Upper lobe of left lung (tissue), 6 donors: ENCODE results near the gene ASF1A. TPM values are rescaled to one million over a fixed set of nuclear protein-coding genes. Genes with fewer than 3 reads are reported as not detected.
"Not testable (repeated sequence)": the region's sequence is repeated elsewhere in the genome, so short reads cannot be mapped to it uniquely, and the experiment has no call there.

Source experiments
- ATAC-seq, 2 donors: fragments of 200-7000 bp; cut with Tn5 transposase; one replicate each; pipeline ENCODE4 v1.9.1; 2022; ENCODE audit warnings: mild to moderate bottlenecking in 2 of 2, moderate library complexity in 2 of 2; ENCODE audit not compliant: low FRiP score in 2 of 2
- DNase-seq, 2 donors: peaks; one replicate each; pipeline ENCODE4 v3.0.0-alpha.2; 2019 to 2020
- H3K27ac ChIP-seq, 4 donors: fragments of 200-600 bp; sonication (generic); one replicate each; pipeline ENCODE4 v1.5.1; 2016 to 2019
- H3K27me3 ChIP-seq, 4 donors: fragments of 200-600 bp; sonication (generic); one replicate each; pipeline ENCODE4 v1.5.1; 2017 to 2019
- H3K36me3 ChIP-seq, 4 donors: fragments of 200-600 bp; sonication (generic); one replicate each; pipeline ENCODE4 v1.5.1; 2016 to 2019
- H3K4me1 ChIP-seq, 4 donors: fragments of 200-600 bp; sonication (generic); one replicate each; pipeline ENCODE4 v1.5.1; 2018 to 2019
- H3K4me3 ChIP-seq, 4 donors: fragments of 200-600 bp; sonication (generic); one replicate each; pipeline ENCODE4 v1.5.1; 2017 to 2019; ENCODE audit warnings: mild to moderate bottlenecking in 2 of 4, moderate library complexity in 1 of 4
- H3K9me3 ChIP-seq, 4 donors: fragments of 200-600 bp; sonication (generic); one replicate each; pipeline ENCODE4 v1.5.1; 2018 to 2019
- CTCF ChIP-seq, 6 experiments: fragments of 450-650 bp in 4 of 6; fragments of 200-600 bp in 2 of 6; sonication (generic) in 2 of 6; IDR thresholded peaks; one replicate each; pipeline ENCODE4 v1.5.1; 2016 to 2019; ENCODE audit warnings: antibody characterized with exemption in 6 of 6
- EP300 ChIP-seq, 4 donors: sonication (generic); formaldehyde crosslinking; IDR thresholded peaks; one replicate each; pipeline ENCODE4 v1.5.1; 2017; ENCODE audit warnings: antibody characterized with exemption in 4 of 4, control low read depth in 2 of 4
- POLR2A ChIP-seq, 4 donors: fragments of 450-650 bp; IDR thresholded peaks; one replicate each; pipeline ENCODE4 v1.5.1; 2016 to 2017; ENCODE audit warnings: antibody characterized with exemption in 4 of 4, mild to moderate bottlenecking in 2 of 4
- POLR2AphosphoS5 ChIP-seq, 2 donors: sonication (generic); formaldehyde crosslinking; IDR thresholded peaks; one replicate each; pipeline ENCODE4 v1.5.1; 2017; ENCODE audit warnings: antibody characterized with exemption in 2 of 2
- WGBS, 2 donors: methylation state at CpG; one replicate each; pipeline ENCODE4 v1.1.5; 2017 to 2018; 5-methylcytosine and 5-hydroxymethylcytosine counted together
- total RNA-seq, 6 donors: library from RNA; depleted of rRNA in 4 of 6; stranded (reverse); fragments of >200 nt in 4 of 6; gene quantifications; one replicate each; pipeline versions ENCODE4 v1.1.0 to v1.2.1, GENCODE V29; 2016 to 2021
- donor health status: DM: no; HTN: no; CAD: no; lungs with moderate emphysema.
- donor health status: DM: no; HTN: yes; CAD: no; lungs with severe emphysema.

ASF1A gene
- total RNA-seq, 6 donors from 2014 or later: 12.8 to 22.3 (median 19.1) TPM

DNA sequence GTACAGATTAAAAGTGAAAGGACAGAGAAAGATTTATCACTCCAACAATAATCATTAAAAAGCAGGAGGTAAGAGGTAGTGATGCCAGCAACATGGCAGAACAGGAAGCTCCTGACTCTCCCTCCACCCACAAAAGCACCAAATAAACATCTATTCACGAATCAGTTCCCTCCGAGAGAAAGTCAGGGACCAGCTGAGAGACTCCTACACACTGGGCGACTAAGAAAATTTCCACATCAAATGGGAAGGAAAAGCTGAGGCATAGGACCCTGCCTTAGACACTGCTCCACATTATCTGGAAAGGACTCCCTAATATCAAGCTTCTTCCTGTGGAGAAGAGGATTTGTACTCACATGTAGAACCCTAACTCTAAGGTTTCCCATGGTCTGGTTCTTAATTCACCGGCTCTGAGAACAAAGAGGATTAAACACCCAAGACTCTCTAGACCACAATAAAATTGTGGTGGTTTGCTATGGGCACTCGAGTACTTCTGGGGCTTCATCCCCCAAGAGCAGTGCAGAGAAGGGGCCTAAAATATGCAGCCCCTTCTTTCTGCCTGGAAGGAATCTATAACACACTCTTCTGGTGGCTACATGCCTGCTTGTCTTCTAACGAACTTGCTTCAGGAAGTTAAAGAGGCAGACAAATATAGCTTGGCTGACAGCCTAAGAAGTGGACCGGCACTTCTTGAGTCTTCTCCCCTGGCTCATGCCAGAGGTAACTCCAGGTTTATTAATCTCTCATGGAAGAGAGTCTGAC, 29.4 kb upstream of the ASF1A start:
- Histone ChIP-seq H3K27me3 (no peaks in the 10 kb centered on the region), H3K9me3 (no peaks in the 10 kb centered on the region), H3K4me1 (peaks cover 6 to 16% (median 13%) of the 10 kb centered on the region in 4 donors), H3K27ac (peak overlapping the region in 2 of 4 donors; percentile 17 to 43), H3K4me3 (no peak overlapping the region), H3K36me3 (no peaks in the 10 kb centered on the region)
- DNase-seq: no peak
- no peak for ATAC-seq
- WGBS, 2 donors: 26 to 35% methylated on average over 7 of the region's 7 CpGs
- TF ChIP-seq POLR2A (IDR thresholded peaks at IDR 0.05) (no peak), EP300 (IDR thresholded peaks at IDR 0.05) (no peak), CTCF (IDR thresholded peaks at IDR 0.05) (no peak), POLR2AphosphoS5 (IDR thresholded peaks at IDR 0.05) (no peak)

DNA sequence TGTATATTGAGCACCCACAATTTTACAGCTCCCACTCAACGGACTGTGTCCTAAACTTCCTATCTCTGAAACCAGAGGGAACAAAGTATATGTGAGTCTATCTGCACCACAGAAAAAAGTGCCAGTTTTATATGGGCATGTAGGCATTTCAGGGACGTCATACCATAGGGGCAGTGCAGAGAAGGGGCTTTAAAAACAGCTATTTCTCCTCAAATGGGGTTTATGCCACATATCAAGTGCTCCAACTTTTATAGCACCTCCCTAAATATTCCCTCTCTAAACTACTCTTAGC, 28.9 kb upstream of the ASF1A start:
- Histone ChIP-seq H3K27me3 (no peaks in the 10 kb centered on the region), H3K27ac (peak overlapping the region in 1 of 4 donors; percentile 43), H3K9me3 (no peaks in the 10 kb centered on the region), H3K36me3 (no peaks in the 10 kb centered on the region), H3K4me1 (peaks cover 6 to 16% (median 13%) of the 10 kb centered on the region in 4 donors), H3K4me3 (no peak overlapping the region)
- no peak for DNase-seq
- 30 to 34% methylated on average over 2 of the region's 2 CpGs for WGBS, 2 donors
- ATAC-seq: no peak
- no peak for TF ChIP-seq EP300 (IDR thresholded peaks at IDR 0.05)
- no peak for TF ChIP-seq CTCF (IDR thresholded peaks at IDR 0.05)
- TF ChIP-seq POLR2A (IDR thresholded peaks at IDR 0.05): no peak

GRCh38 chr6:118867181-118867580, 26.8 kb upstream of the ASF1A start:
- no peak overlapping the region for H3K27ac ChIP-seq
- no peak for DNase-seq
- no peaks in the 10 kb centered on the region for H3K27me3 ChIP-seq
- H3K9me3 ChIP-seq: no peaks in the 10 kb centered on the region
- TF ChIP-seq POLR2A (IDR thresholded peaks at IDR 0.05) (no peak), POLR2AphosphoS5 (IDR thresholded peaks at IDR 0.05) (no peak), EP300 (IDR thresholded peaks at IDR 0.05) (no peak), CTCF (IDR thresholded peaks at IDR 0.05) (no peak)
- 96 to 99% methylated on average over 4 of the region's 4 CpGs for WGBS, 2 donors
- no peaks in the 10 kb centered on the region for H3K36me3 ChIP-seq
- no peak overlapping the region for H3K4me3 ChIP-seq
- no peak for ATAC-seq
- H3K4me1 ChIP-seq: peaks cover 6 to 16% (median 13%) of the 10 kb centered on the region in 4 donors

GRCh38 chr6:118868901-118869300, 25.1 kb upstream of the ASF1A start:
- not testable (repeated sequence) for DNase-seq, H3K4me3 ChIP-seq, H3K27ac ChIP-seq, H3K27me3 ChIP-seq, ATAC-seq, H3K36me3 ChIP-seq, H3K9me3 ChIP-seq
- 89 to 91% methylated on average over 2 of the region's 2 CpGs for WGBS, 2 donors
- peaks cover 6 to 15% (median 13%) of the 10 kb centered on the region in 4 donors for H3K4me1 ChIP-seq

DNA sequence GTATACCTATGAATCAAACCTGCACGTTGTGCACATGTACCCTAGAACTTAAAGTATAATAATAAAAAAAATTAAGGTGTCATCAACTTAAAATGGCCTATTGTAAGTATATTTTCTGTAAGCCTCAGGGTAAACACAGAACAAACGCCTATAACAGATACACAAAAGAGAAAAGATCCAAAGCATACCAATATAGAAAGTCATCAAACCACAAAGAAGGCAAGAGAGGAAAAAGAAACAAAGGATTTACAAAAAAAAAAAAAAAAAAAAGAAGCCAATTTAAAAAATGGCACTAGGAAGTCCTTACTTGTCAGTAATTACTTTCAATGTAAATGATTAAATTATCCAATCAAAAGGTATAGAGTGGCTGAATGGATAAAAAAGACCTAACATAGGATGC, 24.6 kb upstream of the ASF1A start:
- no peak overlapping the region for H3K4me3 ChIP-seq
- no peaks in the 10 kb centered on the region for H3K36me3 ChIP-seq
- H3K4me1 ChIP-seq: peaks cover 4 to 11% (median 10%) of the 10 kb centered on the region in 4 donors
- ATAC-seq: no peak
- no peak for DNase-seq
- H3K9me3 ChIP-seq: no peaks in the 10 kb centered on the region
- WGBS, 2 donors: 87 to 96% methylated on average over 2 of the region's 2 CpGs
- TF ChIP-seq POLR2AphosphoS5 (IDR thresholded peaks at IDR 0.05) (no peak), CTCF (IDR thresholded peaks at IDR 0.05) (no peak)
- H3K27ac ChIP-seq: no peak overlapping the region
- no peaks in the 10 kb centered on the region for H3K27me3 ChIP-seq
